HG03342 (cell line): ENCODE results near the gene PACRGL.

Experiments
- ATAC-seq: cut with Tn5 transposase; IDR thresholded peaks from one replicate; pipeline ENCODE4 v1.9.1; 2021; ENCODE audit warnings: mild to moderate bottlenecking, moderate library complexity; ENCODE audit not compliant: unreplicated experiment

The PACRGL gene

GRCh38 chr4:20700007-20700761, at the start of gene PACRGL:
TSS of gene PACRGL (plus strand) at chr4:20700458. CDS start at chr4:20704482, 4,024 bp downstream.
- peak; percentile 99 for ATAC-seq

- no peak for ATAC-seq
Measured at GRCh38 chr4:20652226-20652885, 47.9 kb upstream of the PACRGL start.

- ATAC-seq: no peak
Measured at GRCh38 chr4:20658456-20658855, 41.8 kb upstream of the PACRGL start.

GRCh38 chr4:20662851-20663250, 37.4 kb upstream of the PACRGL start:
- ATAC-seq: no peak

GRCh38 chr4:20666012-20666860, 34.0 kb upstream of the PACRGL start:
- ATAC-seq: no peak

- ATAC-seq: no peak
Measured at GRCh38 chr4:20672262-20672661, 28.0 kb upstream of the PACRGL start.

- ATAC-seq: no peak
Measured at GRCh38 chr4:20675786-20676185, 24.5 kb upstream of the PACRGL start.

- ATAC-seq: no peak
Measured at GRCh38 chr4:20676501-20677197, 23.6 kb upstream of the PACRGL start.

- ATAC-seq: no peak
Measured at GRCh38 chr4:20678400-20678799, 21.9 kb upstream of the PACRGL start.

- no peak for ATAC-seq
Measured at GRCh38 chr4:20679951-20680350, 20.3 kb upstream of the PACRGL start.

GRCh38 chr4:20680736-20681135, 19.5 kb upstream of the PACRGL start:
- ATAC-seq: no peak

GRCh38 chr4:20681271-20681670, 19.0 kb upstream of the PACRGL start:
- no peak for ATAC-seq

GRCh38 chr4:20682853-20683252, 17.4 kb upstream of the PACRGL start:
- ATAC-seq: no peak

- ATAC-seq: no peak
Measured at GRCh38 chr4:20683766-20684165, 16.5 kb upstream of the PACRGL start.

GRCh38 chr4:20684852-20685763, 15.2 kb upstream of the PACRGL start:
- no peak for ATAC-seq

- no peak for ATAC-seq
Measured at GRCh38 chr4:20687864-20688263, 12.4 kb upstream of the PACRGL start.

- no peak for ATAC-seq
Measured at GRCh38 chr4:20696815-20697214, 3.4 kb upstream of the PACRGL start.

GRCh38 chr4:20698382-20698781, 1.9 kb upstream of the PACRGL start:
- ATAC-seq: no peak

GRCh38 chr4:20698820-20699219, 1.4 kb upstream of the PACRGL start:
- ATAC-seq: no peak

GRCh38 chr4:20711335-20711734, 11.1 kb downstream of the PACRGL start:
- no peak for ATAC-seq
